Panc1 (cell line): ENCODE measurements around the gene SEMA4D. TPM values are rescaled to one million over a fixed set of nuclear protein-coding genes. Genes with fewer than 3 reads are reported as not detected.

Experiments
- ATAC-seq: fragments of 200-7000 bp; cut with Tn5 transposase; 2 replicates; pipeline ENCODE4 v1.9.1; 2020; ENCODE audit warnings: mild to moderate bottlenecking, moderate library complexity
- BruUV-seq: library from RNA; stranded (reverse); fragments of 400-500 nt; replicated peaks from 2 replicates; lab custom pipeline; 2021; lab: Mats Ljungman, UMichigan
- CTCF ChIA-PET: fragments of 300-600 bp; sonication (Branson Sonifier 250); formaldehyde crosslinking; loops from one replicate; lab custom pipeline; 2022; ENCODE audit warnings: antibody characterized with exemption; lab: Charles Lee
- POLR2A ChIA-PET: fragments of 300-600 bp; sonication (Branson Sonifier 250); formaldehyde crosslinking; loops from one replicate; lab custom pipeline; 2022; ENCODE audit warnings: antibody characterized with exemption; lab: Charles Lee
- DNase-seq: peaks from one replicate; pipeline ENCODE4 v3.0.0-alpha.2; 2010; ENCODE audit warnings: low read depth, low spot score
- H3K27ac ChIP-seq: 2 replicates; pipeline ENCODE4 v1.5.1; 2011; ENCODE audit warnings: mild to moderate bottlenecking, low read length, inconsistent platforms
- H3K27me3 ChIP-seq: fragments of 200-500 bp; sonication (Bioruptor generic); 2 replicates; pipeline ENCODE4 v1.6.0; 2014; ENCODE audit warnings: low read length, inconsistent platforms; ENCODE audit not compliant: control insufficient read depth, insufficient read depth
- H3K36me3 ChIP-seq: fragments of 200-500 bp; sonication (Bioruptor generic); 2 replicates; pipeline ENCODE4 v1.5.1; 2014; ENCODE audit warnings: inconsistent platforms, mild to moderate bottlenecking, low read length, moderate library complexity; ENCODE audit not compliant: control insufficient read depth, insufficient read depth
- H3K4me1 ChIP-seq: 2 replicates; pipeline ENCODE4 v1.5.1; 2011; ENCODE audit warnings: inconsistent platforms, mild to moderate bottlenecking, low read length, moderate library complexity; ENCODE audit not compliant: control insufficient read depth, insufficient read depth
- H3K4me3 ChIP-seq, 2 experiments: 2 replicates each; pipeline ENCODE4 v1.5.1; 2011 to 2012; ENCODE audit warnings: low read depth in 2 of 2, low read length in 2 of 2, mild to moderate bottlenecking in 2 of 2, inconsistent platforms in 1 of 2, moderate library complexity in 1 of 2
- H3K9me3 ChIP-seq: fragments of 200-500 bp; sonication (Bioruptor generic); 2 replicates; pipeline ENCODE4 v1.5.1; 2014; ENCODE audit warnings: low read depth, mild to moderate bottlenecking, inconsistent platforms, low read length, moderate library complexity; ENCODE audit not compliant: control insufficient read depth, insufficient read depth
- CTCF ChIP-seq: fragments of 450-650 bp; IDR thresholded peaks from 2 replicates; pipeline ENCODE4 v1.5.1; 2017; ENCODE audit warnings: mild to moderate bottlenecking
- POLR2AphosphoS5 ChIP-seq: IDR thresholded peaks from 2 replicates; pipeline ENCODE4 v1.6.1; 2012; ENCODE audit warnings: mild to moderate bottlenecking, low read depth, low read length, moderate library complexity
- REST ChIP-seq, 2 experiments: IDR thresholded peaks; 2 replicates each; pipeline ENCODE4 v1.6.1; 2011 to 2012; ENCODE audit warnings: low read depth in 2 of 2, control low read depth in 1 of 2, low read length in 1 of 2, mild to moderate bottlenecking in 1 of 2, moderate library complexity in 1 of 2; ENCODE audit not compliant: insufficient read depth in 1 of 2
- SIN3A ChIP-seq: IDR thresholded peaks from 2 replicates; pipeline ENCODE4 v1.6.1; 2012; ENCODE audit warnings: low read depth, mild to moderate bottlenecking, low read length, moderate library complexity, borderline replicate concordance; ENCODE audit not compliant: insufficient read depth
- TCF7L2 ChIP-seq: IDR thresholded peaks from 2 replicates; pipeline ENCODE4 v1.6.1; 2011; ENCODE audit warnings: mild to moderate bottlenecking, low read depth, low read length, inconsistent platforms
- in situ Hi-C: cut with HindIII; loops from 2 replicates; pipeline ENCODE4 v1.10.0; 2016; ENCODE audit warnings: low sequenced_read_pairs, low pct_unique_long_range_greater_than_20kb
- intact Hi-C: fragments of 100-400 bp; cut with micrococcal nuclease; formaldehyde crosslinking; loops from one replicate; pipeline ENCODE4 v1.10.0; 2022; ENCODE audit not compliant: unreplicated experiment
- total RNA-seq: library from RNA; stranded (reverse); gene quantifications from one replicate; pipeline ENCODE4 v1.2.1, GENCODE V29; 2021; ENCODE audit not compliant: unreplicated experiment

The SEMA4D gene
- total RNA-seq, 1 experiment from 2014 or later, result 6.5 TPM

GRCh38 chr9:89482901-89483361 lies 15.0 kb downstream of the SEMA4D start:
- POLR2A ChIA-PET, result no interaction called here
- intact Hi-C loops, result no loop called here
- no peaks in the 10 kb centered on the region for H3K36me3 ChIP-seq
- BruUV-seq, result no TSS peak
- H3K27ac ChIP-seq, result no peak overlapping the region
- DNase-seq, result no peak
- TF ChIP-seq TCF7L2 (no peak), POLR2AphosphoS5 (no peak), CTCF (no peak), REST (IDR thresholded peaks at IDR 0.05; ENCODE audit: insufficient read depth in 1 of 2, low read depth in 2 of 2, low read length in 1 of 2) (no peak), SIN3A (no peak)
- no peak overlapping the region for H3K4me3 ChIP-seq
- in situ Hi-C loops, result no loop called here
- ATAC-seq, result no peak
- H3K4me1 ChIP-seq, result no peaks in the 10 kb centered on the region
- H3K27me3 ChIP-seq, result no peaks in the 10 kb centered on the region
- no peaks in the 10 kb centered on the region for H3K9me3 ChIP-seq
- CTCF ChIA-PET, result no interaction called here

GRCh38 chr9:89482056-89482851 lies 15.7 kb downstream of the SEMA4D start:
- CTCF ChIA-PET, result no interaction called here
- no peaks in the 10 kb centered on the region for H3K27me3 ChIP-seq
- no peak overlapping the region for H3K27ac ChIP-seq
- DNase-seq, result no peak
- in situ Hi-C loops (no loop called here), intact Hi-C loops (no loop called here)
- TF ChIP-seq REST (IDR thresholded peaks at IDR 0.05; ENCODE audit: insufficient read depth in 1 of 2, low read depth in 2 of 2, low read length in 1 of 2) (no peak), CTCF (no peak), SIN3A (no peak), TCF7L2 (no peak), POLR2AphosphoS5 (no peak)
- H3K4me1 ChIP-seq, result peaks cover 3% of the 10 kb centered on the region; the same call in 1 of the 2 replicates
- no peaks in the 10 kb centered on the region for H3K36me3 ChIP-seq
- H3K4me3 ChIP-seq, result no peak overlapping the region
- POLR2A ChIA-PET, result no interaction called here
- ATAC-seq, result no peak
- no peaks in the 10 kb centered on the region for H3K9me3 ChIP-seq
- no TSS peak for BruUV-seq
